Hepatocyte (in vitro differentiated cells): Measurements from ENCODE around the gene RASAL2.

ENCODE experiments used
- CTCF ChIP-seq: fragments of 200-600 bp; sonication (generic); IDR thresholded peaks from 2 replicates; pipeline ENCODE4 v1.5.1; 2016; ENCODE audit warnings: antibody characterized with exemption, mild to moderate bottlenecking; ENCODE audit not compliant: poor library complexity
- EZH2 ChIP-seq: fragments of 200-600 bp; sonication (generic); IDR thresholded peaks from 2 replicates; pipeline ENCODE4 v1.6.1; 2016; ENCODE audit warnings: antibody characterized with exemption, mild to moderate bottlenecking, borderline replicate concordance
- EZH2phosphoT487 ChIP-seq: fragments of 200-600 bp; sonication (generic); IDR thresholded peaks from one replicate; pipeline ENCODE4 v1.6.1; 2018; ENCODE audit warnings: antibody characterized with exemption, mild to moderate bottlenecking, low read depth, moderate library complexity; ENCODE audit not compliant: unreplicated experiment, severe bottlenecking

- TF ChIP-seq CTCF (no peak), EZH2 (no peak), EZH2phosphoT487 (no peak)
Observed at GRCh38 chr1:178076607-178077006, 17.3 kb upstream of the RASAL2 start.
